HG03460 (cell line): ENCODE measurements around the gene RABGAP1L.
A peak's percentile ranks its signal among the peaks of the same experiment; 100 is the strongest.
"Not testable (repeated sequence)": the region's sequence is repeated elsewhere in the genome, so short reads cannot be mapped to it uniquely, and the experiment has no call there.

Experiments
- ATAC-seq: cut with Tn5 transposase; IDR thresholded peaks from one replicate; pipeline ENCODE4 v1.9.1; 2021; ENCODE audit not compliant: unreplicated experiment

RABGAP1L gene

DNA sequence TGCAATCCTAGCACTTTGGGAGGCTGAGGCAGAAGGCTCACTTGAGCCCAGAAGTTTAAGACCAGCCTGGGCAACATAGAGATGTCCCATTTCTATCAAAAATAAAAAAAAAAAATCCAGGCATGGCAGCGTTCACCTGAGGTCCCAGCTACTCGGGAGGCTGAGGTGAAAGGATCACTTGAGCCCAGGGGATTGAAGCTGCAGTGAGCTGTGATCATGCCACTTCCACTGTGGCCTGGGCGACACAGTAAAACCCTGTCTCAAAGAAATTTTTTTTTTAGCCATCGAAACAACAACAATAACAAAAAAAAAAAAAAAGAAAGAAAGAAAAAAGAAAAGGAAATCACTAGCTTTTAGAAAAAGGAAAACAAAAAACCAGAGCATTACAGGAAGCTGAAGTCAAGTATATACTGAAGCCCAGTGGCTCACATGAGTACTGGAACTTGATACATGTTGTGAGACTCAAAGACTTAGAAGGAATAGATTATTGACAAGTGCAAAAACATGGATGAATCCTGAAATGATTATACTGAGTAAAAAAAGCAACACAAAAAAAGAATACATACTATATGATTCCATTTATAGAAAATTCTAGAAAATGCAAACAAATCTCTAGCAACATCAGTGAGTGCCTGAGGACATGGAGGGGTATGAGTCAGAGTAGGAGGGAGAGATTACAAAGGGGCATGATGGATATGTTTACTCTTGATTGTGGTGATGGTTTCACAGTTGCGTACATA is 6.1 kb upstream of the RABGAP1L start:
- no peak for ATAC-seq

DNA sequence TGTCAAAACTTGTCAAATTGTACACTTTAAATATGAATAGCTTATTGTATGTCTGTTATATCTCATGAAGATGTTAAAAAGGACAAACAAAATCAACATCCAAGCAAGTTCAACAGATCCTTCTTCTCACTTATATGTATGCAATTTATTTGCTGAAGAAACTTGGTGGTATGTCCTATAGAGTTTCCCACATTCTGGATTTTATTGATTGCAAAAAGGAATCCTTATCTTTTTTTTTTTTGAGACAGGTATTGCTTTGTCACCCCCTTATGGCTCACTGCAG is 5.6 kb upstream of the RABGAP1L start:
- ATAC-seq = no peak

DNA sequence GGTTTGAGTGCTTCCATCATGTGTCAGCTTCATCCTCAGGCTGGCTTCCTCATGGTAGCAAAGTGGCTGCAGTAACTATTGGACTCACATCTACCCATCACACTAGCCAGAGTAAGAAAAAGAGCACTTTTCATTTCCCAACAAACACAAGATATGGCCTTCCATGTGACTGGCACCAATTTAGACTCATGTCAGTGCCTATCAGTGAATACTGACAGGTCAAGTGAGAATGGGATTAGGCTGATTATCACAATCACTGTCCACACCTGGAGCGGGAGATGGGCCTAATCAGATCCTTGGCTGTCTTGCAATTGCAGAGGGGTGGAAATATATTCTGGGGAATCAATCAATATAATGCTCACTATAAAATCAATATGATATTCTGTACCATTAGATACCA is 2.9 kb upstream of the RABGAP1L start:
- no peak for ATAC-seq

DNA sequence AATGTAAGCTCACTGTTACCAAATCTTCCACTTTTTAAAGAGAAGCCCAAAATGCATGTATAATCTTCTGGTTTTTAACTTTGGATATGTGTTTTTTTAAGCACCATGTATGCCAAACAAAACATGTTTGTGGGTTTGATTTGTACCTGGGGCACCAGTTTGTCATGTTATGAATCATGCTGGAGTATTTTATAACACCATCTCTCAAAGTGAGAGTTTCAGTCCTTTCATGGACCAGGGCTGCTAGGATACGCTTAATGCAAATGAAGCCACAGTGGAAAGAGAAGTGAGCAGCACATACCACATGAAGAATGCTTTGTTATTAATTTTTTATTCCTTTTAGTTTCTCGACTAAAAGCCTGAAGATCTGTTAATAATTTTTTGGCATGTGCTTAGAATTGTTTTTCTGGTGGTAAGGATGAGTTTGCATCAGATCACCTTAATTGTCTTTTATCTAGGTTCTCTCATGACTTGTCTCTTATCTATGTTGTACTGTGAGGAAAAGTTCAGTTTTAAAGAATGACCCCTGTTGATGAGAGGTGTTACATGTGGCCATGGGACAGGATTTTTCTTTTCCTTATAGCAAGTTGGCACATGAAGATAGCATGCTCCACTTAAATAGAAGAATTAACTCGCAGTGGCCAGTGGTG is 2.0 kb upstream of the RABGAP1L start:
- peak; percentile 46 for ATAC-seq

- no peak for ATAC-seq
Observed at GRCh38 chr1:174158767-174159251, 511 bp upstream of the RABGAP1L start.

GRCh38 chr1:174160109-174160473 is 771 bp downstream of the RABGAP1L start:
- ATAC-seq = peak; percentile 7

- ATAC-seq = no peak
Observed at GRCh38 chr1:174160603-174161002, 1.3 kb downstream of the RABGAP1L start.

GRCh38 chr1:174161813-174162212 is 2.5 kb downstream of the RABGAP1L start:
- no peak for ATAC-seq

- ATAC-seq = no peak
Observed at GRCh38 chr1:174164826-174165225, 5.5 kb downstream of the RABGAP1L start.

DNA sequence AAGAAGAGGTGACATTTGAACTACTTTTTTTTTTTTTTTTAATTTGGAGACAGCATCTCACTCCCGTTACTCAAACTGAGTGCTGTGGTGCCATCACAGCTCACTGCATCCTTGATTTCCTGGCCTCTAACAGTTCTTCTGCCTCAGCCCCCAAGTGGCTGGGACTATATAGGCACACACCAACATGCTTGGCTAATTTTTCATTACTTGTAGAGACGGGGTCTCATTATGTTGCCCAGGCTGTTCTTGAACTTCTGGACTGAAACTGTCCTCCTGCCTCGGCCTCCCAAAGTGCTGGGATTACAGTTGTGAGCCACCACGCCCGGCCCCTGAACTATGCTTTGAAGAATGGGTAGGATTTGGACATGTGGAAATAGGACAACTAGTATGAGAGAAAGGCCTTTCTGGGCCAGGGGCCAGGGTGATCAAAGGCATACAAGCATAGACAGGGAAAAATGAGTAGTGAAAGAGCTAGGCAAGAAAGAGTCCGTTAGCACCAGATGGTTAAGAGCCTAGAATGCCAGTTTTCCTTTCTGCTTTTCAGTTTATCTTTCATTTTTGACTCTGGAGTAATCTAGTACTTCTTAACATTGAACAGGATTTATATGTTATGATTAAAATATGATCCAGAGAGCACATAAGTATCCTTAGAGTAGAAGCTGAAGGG is 6.3 kb downstream of the RABGAP1L start:
- ATAC-seq = no peak

DNA sequence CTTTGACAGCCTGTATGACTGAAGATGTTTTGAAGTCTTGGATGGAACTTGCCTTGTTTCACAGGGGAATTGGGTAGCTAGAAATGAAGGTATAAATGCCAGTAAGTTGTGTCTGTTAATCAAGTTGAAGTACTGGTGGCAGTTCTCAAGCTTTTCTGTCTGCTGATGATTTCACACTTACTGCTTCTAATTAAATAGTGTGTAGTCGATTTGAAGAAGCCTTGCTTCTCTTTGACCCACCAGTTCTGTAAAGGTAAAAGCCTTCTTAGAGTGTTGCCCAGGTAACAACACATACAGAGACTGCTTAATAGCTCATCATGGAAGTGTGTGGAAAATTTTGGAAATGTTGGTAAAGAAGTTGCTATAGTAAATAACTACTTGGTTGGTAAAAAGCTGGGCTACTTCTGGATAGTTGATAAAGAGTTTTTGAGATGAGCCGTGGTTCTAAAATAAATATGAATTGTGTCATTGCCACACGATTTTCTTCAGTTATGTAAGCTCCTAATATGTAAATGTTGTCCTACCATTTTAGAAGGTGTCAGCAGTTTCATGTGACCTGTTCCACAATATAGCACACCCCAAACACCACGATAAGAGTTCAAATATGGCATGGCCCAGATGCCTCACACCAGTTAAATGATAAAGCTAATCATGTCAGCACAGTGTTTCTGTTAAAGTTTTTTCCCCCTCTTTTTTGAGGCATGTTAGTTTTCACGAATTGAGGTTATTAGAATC is 7.4 kb downstream of the RABGAP1L start:
- ATAC-seq = no peak

DNA sequence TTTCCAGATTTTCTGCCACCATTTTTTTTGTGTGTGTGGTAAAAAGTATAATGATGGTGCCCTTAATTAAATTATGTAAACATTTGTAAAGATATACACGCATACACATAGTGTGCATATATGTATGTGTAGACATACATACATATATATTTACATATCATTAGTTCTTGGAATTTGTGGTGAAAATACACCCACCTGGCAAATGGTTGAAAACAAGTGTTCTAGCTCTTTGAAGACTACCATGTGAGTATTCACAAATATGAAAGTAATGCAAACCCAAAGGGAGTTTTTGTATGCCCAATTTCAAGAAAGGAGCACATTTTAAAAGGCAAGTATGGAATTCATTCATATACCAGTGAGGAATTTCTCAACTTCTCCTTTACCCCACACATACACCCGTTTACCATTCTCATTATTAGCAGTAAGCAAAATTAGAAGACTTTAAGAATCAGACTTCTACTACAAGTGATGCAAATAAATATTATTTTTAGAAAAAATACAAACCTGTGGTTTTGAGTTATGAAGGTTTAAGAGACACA is 8.0 kb downstream of the RABGAP1L start:
- ATAC-seq = no peak

DNA sequence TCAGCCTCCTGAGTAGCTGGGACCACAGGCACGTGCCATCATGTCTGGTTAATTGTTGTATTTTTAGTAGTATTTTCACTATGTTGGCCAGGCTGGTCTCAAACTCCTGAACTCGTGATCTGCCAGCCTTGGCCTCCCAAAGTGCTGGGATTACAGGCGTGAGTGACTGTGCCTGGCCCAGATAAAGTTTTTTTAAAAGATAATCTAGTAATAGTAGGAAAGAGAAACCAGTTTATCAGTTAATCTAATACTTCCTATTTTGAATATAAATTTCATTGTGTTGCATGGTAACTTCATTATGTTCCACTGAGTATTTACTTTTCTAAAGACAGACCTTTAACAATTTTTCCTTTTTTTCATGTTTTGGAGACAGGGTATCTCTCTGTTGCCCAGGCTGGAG is 10.0 kb downstream of the RABGAP1L start:
- no peak for ATAC-seq

DNA sequence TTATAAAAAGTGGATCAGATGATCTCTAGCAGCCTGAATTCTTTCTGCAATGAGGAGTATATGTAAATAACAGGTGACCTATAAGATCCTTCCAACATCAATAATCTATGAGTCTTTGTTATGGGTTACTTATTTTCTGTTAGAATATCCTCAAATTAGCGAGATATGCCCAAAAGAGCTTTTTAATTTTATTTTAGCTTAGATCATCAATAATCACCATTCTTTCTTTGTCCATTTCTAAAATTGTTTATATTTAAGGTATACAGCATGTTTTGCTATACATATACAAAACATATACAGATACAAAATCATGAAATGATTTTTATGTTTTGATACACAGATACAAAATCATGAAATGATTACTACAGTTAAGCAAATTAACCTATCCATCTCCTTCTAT is 11.8 kb downstream of the RABGAP1L start:
- ATAC-seq = no peak

GRCh38 chr1:174174461-174175329 is 15.4 kb downstream of the RABGAP1L start:
- no peak for ATAC-seq

DNA sequence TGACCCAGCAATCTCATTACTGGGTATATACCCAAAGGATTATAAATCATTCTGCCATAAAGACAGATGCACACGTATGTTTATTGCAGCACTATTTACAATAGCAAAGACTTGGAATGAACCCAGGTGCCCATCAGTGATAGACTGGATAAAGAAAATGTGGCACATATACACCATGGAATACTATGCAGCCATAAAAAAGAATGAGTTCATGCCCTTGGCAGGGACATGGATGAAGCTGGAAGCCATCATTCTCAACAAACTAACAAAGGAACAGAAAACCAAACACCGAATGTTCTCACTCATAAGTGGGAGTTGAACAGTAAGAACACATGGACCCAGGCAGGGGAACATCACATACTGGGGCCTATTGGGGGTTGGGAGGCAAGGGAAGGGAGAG is 19.1 kb downstream of the RABGAP1L start:
- ATAC-seq = not testable (repeated sequence)

- ATAC-seq = no peak
Observed at GRCh38 chr1:174189428-174190062, 30.2 kb downstream of the RABGAP1L start.

DNA sequence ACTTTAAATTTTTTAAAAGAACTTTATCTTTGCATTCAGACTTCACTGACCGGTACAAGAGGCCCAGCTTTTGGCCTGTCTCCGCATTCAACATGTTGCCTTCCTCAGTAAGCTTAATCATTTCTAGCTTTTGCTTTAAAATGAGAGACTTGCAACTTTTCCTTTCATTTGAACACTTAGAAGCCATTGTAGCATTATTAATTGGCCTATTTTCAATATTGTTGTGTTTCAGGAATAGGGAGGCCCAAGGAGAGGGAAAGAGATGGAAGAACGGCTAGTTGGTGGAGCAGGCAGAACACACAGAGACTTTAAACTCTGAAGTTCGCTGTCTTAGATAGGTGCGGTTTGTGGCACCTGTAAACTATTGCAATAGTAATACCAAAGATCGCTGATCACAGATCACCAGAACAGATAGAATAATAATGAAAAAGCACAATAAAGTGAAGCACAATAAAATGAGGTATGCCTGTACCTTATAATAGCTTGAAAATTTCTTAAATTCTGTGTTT is 31.4 kb downstream of the RABGAP1L start:
- no peak for ATAC-seq

GRCh38 chr1:174191349-174191862 is 32.1 kb downstream of the RABGAP1L start:
- ATAC-seq = no peak

DNA sequence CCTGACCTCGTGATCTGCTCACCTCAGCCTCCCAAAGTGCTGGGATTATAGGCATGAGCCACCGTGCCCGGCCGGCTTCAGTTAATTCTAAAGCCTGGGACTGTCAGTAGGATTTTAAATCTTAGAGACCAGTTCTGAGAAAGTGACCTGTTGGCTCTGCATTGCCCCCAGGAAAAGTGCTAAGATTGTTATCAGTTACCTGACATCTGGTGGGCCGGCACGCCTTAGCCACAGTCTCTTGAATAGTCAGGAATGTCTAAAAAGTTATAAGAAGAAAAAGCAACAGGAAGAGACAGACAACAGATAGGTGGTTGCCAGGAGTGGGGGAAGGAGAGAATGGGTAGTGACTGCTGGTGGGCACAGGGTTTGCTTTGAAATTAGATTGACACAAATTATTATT is 35.1 kb downstream of the RABGAP1L start:
- no peak for ATAC-seq
